Vagina (tissue), 2 donors: Measurements from ENCODE around the gene ATOH8. TPM values are rescaled to one million over a fixed set of nuclear protein-coding genes. Genes with fewer than 3 reads are reported as not detected.

Experiments used
- DNase-seq, 2 donors: peaks; one replicate each; pipeline ENCODE4 v3.0.0-alpha.2; 2017; ENCODE audit errors: extremely low spot score in 2 of 2
- H3K27ac ChIP-seq: fragments of 200-600 bp; sonication (generic); one replicate; pipeline ENCODE4 v1.5.1; 2019
- H3K27me3 ChIP-seq: fragments of 200-600 bp; sonication (generic); one replicate; pipeline ENCODE4 v1.5.1; 2019
- H3K36me3 ChIP-seq, 2 donors: fragments of 200-600 bp; sonication (generic); one replicate each; pipeline ENCODE4 v1.5.1; 2017 to 2019
- H3K4me1 ChIP-seq: fragments of 200-600 bp; sonication (generic); one replicate; pipeline ENCODE4 v1.5.1; 2019
- H3K4me3 ChIP-seq, 2 donors: fragments of 200-600 bp; sonication (generic); 1 replicate in 1 of 2; 2 replicates in 1 of 2; pipeline ENCODE4 v1.5.1; 2016 to 2019
- H3K9me3 ChIP-seq: fragments of 200-600 bp; sonication (generic); one replicate; pipeline ENCODE4 v1.5.1; 2019
- POLR2A ChIP-seq, 2 donors: fragments of 450-650 bp; IDR thresholded peaks; one replicate each; pipeline ENCODE4 v1.6.1; 2017; ENCODE audit warnings: antibody characterized with exemption in 2 of 2, mild to moderate bottlenecking in 2 of 2, moderate library complexity in 2 of 2
- POLR2AphosphoS5 ChIP-seq, 2 donors: sonication (generic); formaldehyde crosslinking; IDR thresholded peaks; one replicate each; pipeline ENCODE4 v1.9.0; 2017; ENCODE audit warnings: antibody characterized with exemption in 2 of 2, mild to moderate bottlenecking in 2 of 2, low read depth in 1 of 2; ENCODE audit not compliant: insufficient read depth in 1 of 2
- intact Hi-C: fragments of 100-400 bp; cut with DNase I; formaldehyde crosslinking; loops from one replicate; pipeline ENCODE4 v1.15.1; 2023
- total RNA-seq: library from RNA; depleted of rRNA; stranded (reverse); fragments of >200 nt; gene quantifications from one replicate; pipeline ENCODE4 v1.2.3, GENCODE V29; 2016
- TF ChIP-seq, protein P1 (sequence below), 3 experiments: fragments of 450-650 bp in 2 of 3; fragments of 200-600 bp in 1 of 3; sonication (generic) in 1 of 3; IDR thresholded peaks; one replicate each; pipeline ENCODE4 v1.5.1; 2017 to 2019; ENCODE audit warnings: antibody characterized with exemption in 3 of 3, mild to moderate bottlenecking in 2 of 3, moderate library complexity in 2 of 3

The ATOH8 gene
- total RNA-seq, 1 donor from 2014 or later = 66.5 TPM

DNA sequence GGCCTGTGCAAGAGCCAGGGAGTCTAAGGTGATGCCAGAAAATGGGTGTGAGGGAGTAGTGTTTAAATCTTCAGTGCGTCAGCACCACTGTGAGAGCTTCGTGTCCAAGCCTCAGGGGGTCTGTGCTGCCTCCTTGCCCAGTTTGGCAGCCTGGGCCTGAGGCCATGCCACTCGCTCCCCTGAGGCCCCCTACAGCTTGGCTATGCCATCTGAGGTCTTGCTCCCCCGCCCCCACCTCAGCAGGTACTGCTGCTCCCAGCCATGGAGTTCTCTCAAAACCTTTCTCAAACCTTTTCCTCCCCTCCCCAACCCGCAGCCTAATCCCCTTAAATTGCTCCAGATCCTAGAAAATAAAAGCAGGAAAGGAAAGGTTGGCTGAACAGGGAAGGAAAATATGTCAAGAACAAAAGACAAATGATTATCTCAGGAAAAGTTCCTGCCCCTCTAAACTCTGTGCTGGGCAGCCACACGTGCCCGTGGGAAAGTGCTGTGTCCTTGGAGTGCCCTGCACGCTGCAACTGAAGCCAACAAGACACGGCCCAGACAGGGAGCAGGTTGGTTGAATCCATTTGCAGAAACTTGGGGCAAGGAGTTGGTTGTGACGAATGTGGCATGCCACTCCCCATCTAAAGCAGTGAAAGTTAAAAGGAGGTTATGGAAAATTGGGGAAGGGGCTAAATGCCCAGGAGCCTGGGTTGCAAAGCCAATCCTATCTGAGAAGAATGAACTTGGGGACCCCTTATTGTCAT lies 61.2 kb downstream of the ATOH8 start:
- Histone ChIP-seq H3K4me1 (peaks cover 23% of the 10 kb centered on the region), H3K4me3 (no peak overlapping the region), H3K9me3 (no peaks in the 10 kb centered on the region), H3K27me3 (no peaks in the 10 kb centered on the region), H3K36me3 (no peaks in the 10 kb centered on the region), H3K27ac (no peak overlapping the region)
- TF ChIP-seq POLR2AphosphoS5 (IDR thresholded peaks at IDR 0.05; ENCODE audit: insufficient read depth in 1 of 2, low read depth in 1 of 2) (no peak), POLR2A (IDR thresholded peaks at IDR 0.05) (no peak)
- TF ChIP-seq, protein P1, sequence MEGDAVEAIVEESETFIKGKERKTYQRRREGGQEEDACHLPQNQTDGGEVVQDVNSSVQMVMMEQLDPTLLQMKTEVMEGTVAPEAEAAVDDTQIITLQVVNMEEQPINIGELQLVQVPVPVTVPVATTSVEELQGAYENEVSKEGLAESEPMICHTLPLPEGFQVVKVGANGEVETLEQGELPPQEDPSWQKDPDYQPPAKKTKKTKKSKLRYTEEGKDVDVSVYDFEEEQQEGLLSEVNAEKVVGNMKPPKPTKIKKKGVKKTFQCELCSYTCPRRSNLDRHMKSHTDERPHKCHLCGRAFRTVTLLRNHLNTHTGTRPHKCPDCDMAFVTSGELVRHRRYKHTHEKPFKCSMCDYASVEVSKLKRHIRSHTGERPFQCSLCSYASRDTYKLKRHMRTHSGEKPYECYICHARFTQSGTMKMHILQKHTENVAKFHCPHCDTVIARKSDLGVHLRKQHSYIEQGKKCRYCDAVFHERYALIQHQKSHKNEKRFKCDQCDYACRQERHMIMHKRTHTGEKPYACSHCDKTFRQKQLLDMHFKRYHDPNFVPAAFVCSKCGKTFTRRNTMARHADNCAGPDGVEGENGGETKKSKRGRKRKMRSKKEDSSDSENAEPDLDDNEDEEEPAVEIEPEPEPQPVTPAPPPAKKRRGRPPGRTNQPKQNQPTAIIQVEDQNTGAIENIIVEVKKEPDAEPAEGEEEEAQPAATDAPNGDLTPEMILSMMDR (IDR thresholded peaks at IDR 0.05) = no peak
- intact Hi-C loops = loop anchor here (2.0 to 5.0 kb wide), 2 partner anchors 86 to 178 kb away; no protein-coding TSS in a partner anchor
- DNase-seq = no peak

DNA sequence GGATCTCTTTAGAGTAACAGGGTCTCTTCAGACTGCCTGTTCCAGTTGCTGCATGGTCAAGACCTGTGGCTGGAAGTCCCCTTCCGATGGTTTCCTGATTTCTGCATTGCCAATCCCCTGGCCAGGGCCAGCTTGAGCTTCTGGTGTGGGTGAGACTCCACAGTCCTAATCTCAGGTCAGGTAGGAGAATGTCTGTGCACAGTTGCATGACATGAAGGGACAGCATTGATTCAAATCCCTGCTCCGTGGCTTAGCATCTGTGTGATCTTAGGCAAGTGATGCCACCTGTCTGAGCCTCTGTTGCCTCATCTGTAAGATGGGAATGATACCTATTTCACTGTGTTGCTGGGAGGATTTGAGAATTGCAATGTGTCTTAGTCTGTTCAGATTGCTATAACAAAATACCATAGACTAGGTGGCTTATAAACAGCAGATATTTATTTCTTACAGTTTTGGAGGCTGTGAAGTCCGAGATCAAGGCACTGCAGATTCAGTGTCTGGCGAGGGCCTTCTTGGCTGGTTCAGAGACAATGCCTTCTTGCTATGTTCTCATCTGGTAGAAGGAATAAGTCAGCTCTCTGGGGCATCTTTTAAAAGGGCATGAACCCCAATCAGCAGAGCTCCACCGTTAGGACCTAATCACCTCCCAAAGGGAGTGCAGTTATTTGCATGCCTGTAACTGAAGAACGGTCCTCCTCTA lies 66.2 kb downstream of the ATOH8 start:
- Histone ChIP-seq H3K4me1 (no peaks in the 10 kb centered on the region), H3K27ac (no peak overlapping the region), H3K4me3 (no peak overlapping the region), H3K9me3 (no peaks in the 10 kb centered on the region), H3K27me3 (no peaks in the 10 kb centered on the region), H3K36me3 (no peaks in the 10 kb centered on the region)
- no peak for DNase-seq
- TF ChIP-seq, protein P1 (IDR thresholded peaks at IDR 0.05) = no peak
- TF ChIP-seq POLR2AphosphoS5 (IDR thresholded peaks at IDR 0.05; ENCODE audit: insufficient read depth in 1 of 2, low read depth in 1 of 2) (no peak), POLR2A (IDR thresholded peaks at IDR 0.05) (no peak)
- intact Hi-C loops = loop anchor here (10.0 kb wide), 1 partner anchor 65 kb away; the partner anchor contains the start of gene ST3GAL5

DNA sequence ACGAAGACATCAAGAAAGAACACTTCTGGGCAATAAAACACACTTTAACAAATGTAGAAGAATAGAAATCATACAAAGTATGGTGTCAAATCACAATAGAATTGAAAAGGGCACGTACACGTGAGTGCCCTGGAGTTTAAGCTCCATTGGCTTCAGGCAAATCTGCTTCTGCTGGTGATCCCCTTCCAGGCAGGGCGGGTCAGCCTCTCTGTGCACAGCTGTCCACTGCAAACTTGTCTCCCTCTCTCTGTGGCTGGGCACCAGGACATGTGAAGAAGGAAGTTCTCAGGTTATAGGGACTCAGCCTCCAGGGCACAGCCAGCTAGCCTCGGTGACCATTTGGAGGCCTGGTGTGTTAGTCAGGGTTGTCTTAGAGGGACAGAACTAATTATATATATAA lies 69.0 kb downstream of the ATOH8 start:
- Histone ChIP-seq H3K27ac (no peak overlapping the region), H3K36me3 (no peaks in the 10 kb centered on the region), H3K27me3 (no peaks in the 10 kb centered on the region), H3K4me3 (no peak overlapping the region), H3K9me3 (no peaks in the 10 kb centered on the region), H3K4me1 (peaks cover 8% of the 10 kb centered on the region)
- DNase-seq = no peak
- no peak for TF ChIP-seq POLR2A (IDR thresholded peaks at IDR 0.05)
- no peak for TF ChIP-seq POLR2AphosphoS5 (IDR thresholded peaks at IDR 0.05; ENCODE audit: insufficient read depth in 1 of 2, low read depth in 1 of 2)
- TF ChIP-seq, protein P1 (IDR thresholded peaks at IDR 0.05) = no peak
- intact Hi-C loops = loop anchor here (10.0 kb wide), 1 partner anchor 62 kb away; the partner anchor contains the start of gene ST3GAL5

DNA sequence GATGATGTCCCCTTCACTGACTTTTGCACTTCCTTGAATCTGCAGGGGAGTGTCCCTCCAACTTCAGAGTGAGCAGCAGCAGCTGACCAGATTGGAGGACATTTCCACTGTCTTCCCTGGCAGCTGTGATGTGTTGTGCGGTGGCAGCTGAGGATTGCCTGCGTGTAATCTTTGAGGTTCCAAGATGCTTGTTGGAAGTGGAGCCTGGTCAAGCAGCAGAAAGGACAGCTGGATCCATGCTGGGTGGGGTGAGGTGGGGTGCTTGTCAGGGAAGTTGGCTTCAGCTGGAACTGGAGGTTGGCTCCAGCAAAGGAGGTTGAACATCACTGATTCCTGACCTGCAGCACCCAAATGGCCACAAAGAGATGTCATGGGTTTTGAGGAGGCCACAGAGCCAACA lies 70.2 kb downstream of the ATOH8 start:
- TF ChIP-seq, protein P1 (IDR thresholded peaks at IDR 0.05) = no peak
- TF ChIP-seq POLR2AphosphoS5 (IDR thresholded peaks at IDR 0.05; ENCODE audit: insufficient read depth in 1 of 2, low read depth in 1 of 2) = no peak
- TF ChIP-seq POLR2A (IDR thresholded peaks at IDR 0.05) = no peak
- Histone ChIP-seq H3K9me3 (no peaks in the 10 kb centered on the region), H3K27me3 (no peaks in the 10 kb centered on the region), H3K36me3 (no peaks in the 10 kb centered on the region), H3K4me1 (peaks cover 11% of the 10 kb centered on the region), H3K27ac (no peak overlapping the region), H3K4me3 (no peak overlapping the region)
- no peak for DNase-seq
- intact Hi-C loops = loop anchor here (10.0 kb wide), 1 partner anchor 61 kb away; the partner anchor contains the start of gene ST3GAL5
